Neural progenitor cell (in vitro differentiated cells): ENCODE results near the gene ZNF483.

Source experiments
- EZH2 ChIP-seq: fragments of 200-600 bp; sonication (generic); IDR thresholded peaks from 2 replicates; pipeline ENCODE4 v1.6.1; 2017; ENCODE audit warnings: antibody characterized with exemption, mild to moderate bottlenecking, moderate library complexity
- EZH2phosphoT487 ChIP-seq: fragments of 200-600 bp; sonication (generic); IDR thresholded peaks from 2 replicates; pipeline ENCODE4 v1.6.1; 2017; ENCODE audit warnings: antibody characterized with exemption
- TF ChIP-seq, protein P1 (sequence below): fragments of 200-600 bp; sonication (generic); IDR thresholded peaks from 2 replicates; pipeline ENCODE4 v1.5.1; 2017; ENCODE audit warnings: antibody characterized with exemption, mild to moderate bottlenecking

DNA sequence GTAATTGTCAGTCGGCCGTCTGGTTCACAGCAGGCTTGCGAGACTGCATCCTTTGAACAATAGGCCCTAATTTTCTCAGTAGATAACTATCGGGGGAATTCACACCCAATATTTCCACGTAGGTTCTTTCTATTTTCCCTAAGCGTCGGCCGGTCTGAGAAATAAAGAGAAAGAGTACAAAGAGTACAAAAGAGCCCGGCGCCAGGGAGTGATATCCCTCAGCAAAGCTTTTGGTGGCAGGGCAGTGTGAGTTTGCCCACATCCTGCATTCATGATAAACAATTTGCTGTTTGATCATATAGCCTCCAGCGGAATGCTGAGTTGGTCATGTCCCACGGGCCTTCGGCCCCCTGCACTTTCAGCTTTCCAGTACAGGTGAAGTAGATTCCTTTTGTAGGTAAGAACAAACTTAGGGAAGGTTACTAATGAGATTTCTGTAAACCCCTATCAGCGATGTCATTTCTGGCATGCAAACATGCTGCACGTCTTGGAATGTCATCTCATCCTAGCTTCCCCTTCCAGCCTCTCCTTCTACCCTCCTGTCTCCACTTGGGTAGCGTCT lies 79.2 kb downstream of the ZNF483 start:
- TF ChIP-seq, protein P1, sequence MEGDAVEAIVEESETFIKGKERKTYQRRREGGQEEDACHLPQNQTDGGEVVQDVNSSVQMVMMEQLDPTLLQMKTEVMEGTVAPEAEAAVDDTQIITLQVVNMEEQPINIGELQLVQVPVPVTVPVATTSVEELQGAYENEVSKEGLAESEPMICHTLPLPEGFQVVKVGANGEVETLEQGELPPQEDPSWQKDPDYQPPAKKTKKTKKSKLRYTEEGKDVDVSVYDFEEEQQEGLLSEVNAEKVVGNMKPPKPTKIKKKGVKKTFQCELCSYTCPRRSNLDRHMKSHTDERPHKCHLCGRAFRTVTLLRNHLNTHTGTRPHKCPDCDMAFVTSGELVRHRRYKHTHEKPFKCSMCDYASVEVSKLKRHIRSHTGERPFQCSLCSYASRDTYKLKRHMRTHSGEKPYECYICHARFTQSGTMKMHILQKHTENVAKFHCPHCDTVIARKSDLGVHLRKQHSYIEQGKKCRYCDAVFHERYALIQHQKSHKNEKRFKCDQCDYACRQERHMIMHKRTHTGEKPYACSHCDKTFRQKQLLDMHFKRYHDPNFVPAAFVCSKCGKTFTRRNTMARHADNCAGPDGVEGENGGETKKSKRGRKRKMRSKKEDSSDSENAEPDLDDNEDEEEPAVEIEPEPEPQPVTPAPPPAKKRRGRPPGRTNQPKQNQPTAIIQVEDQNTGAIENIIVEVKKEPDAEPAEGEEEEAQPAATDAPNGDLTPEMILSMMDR = no peak
- TF ChIP-seq EZH2 = no peak
- TF ChIP-seq EZH2phosphoT487 = no peak
